OCI-M1 (cell line): ENCODE results near the gene CLCN2.

Experiments
- DNase-seq: peaks from one replicate; lab custom pipeline; 2025; lab: John Stamatoyannopoulos, UW

CLCN2 gene

GRCh38 chr3:184380627-184381260, 19.3 kb upstream of the CLCN2 start:
- no peak for DNase-seq

DNA sequence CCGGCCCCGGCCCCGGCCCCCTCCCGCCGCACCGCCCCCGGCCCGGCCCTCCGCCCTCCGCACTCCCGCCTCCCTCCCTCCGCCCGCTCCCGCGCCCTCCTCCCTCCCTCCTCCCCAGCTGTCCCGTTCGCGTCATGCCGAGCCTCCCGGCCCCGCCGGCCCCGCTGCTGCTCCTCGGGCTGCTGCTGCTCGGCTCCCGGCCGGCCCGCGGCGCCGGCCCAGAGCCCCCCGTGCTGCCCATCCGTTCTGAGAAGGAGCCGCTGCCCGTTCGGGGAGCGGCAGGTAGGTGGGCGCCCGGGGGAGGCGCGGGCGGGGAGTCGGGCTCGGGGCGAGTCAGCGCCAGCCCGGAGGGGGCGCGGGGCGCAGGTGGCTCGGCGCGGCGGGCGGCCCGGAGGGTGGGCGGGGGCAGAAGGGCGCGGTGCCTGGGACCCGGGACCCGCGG, 18.8 kb upstream of the CLCN2 start:
- DNase-seq = peak; percentile 9

DNA sequence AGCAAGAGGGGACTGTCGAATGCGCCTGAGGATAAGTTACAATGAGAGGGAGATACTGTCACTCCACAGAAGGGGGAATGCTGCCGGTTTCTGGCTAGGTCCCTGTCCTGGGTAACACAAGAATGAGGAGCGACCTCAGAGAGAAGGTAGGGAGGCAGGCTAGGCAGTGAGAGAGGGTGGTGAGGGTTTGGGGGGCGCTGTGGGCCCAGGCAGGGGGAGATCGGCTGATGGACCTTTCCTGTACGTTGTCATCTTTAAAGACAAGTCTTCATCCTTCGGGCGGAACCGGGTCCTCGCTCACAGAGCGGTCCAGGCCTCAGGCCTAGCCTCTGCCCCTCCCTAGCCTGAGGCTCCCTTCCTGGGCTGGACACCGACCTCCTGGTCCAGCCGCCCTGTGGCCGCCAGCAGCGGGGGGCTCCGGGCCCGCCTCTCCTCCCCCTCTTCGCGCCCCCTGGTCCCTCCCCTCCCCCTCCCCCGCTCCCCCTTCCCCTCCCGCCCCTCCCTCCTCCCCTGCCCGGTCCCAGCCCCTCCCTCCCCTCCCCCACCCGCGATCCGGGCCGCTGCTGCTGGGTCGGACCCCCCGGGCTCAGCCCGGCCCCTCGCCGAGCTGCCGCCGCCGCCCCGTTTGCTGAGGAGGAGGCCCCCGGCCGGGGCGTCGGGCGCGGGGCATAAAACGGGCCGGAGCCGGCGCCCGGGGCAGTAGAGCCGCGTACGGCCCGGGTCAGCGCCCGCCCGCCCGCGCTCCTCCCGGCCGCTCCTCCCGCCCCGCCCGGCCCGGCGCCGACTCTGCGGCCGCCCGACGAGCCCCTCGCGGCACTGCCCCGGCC, 18.2 kb upstream of the CLCN2 start, which contains the start of gene CHRD:
Gene CHRD, plus strand, starts transcription at position 697 of the 827 bp plus-strand sequence. CDS start 265 bp downstream, outside the sequence.
- no peak for DNase-seq

- no peak for DNase-seq
These were observed 17.4 kb upstream of the CLCN2 start for GRCh38 chr3:184378651-184379357.

- DNase-seq = peak; percentile 66
These were observed 16.6 kb upstream of the CLCN2 start, which contains the start of gene THPO for GRCh38 chr3:184377882-184378445. THPO (minus strand) TSS chr3:184378207; CDS start chr3:184376259, 1,948 bp downstream.

- DNase-seq = no peak
These were observed 16.0 kb upstream of the CLCN2 start for GRCh38 chr3:184377374-184377773.

DNA sequence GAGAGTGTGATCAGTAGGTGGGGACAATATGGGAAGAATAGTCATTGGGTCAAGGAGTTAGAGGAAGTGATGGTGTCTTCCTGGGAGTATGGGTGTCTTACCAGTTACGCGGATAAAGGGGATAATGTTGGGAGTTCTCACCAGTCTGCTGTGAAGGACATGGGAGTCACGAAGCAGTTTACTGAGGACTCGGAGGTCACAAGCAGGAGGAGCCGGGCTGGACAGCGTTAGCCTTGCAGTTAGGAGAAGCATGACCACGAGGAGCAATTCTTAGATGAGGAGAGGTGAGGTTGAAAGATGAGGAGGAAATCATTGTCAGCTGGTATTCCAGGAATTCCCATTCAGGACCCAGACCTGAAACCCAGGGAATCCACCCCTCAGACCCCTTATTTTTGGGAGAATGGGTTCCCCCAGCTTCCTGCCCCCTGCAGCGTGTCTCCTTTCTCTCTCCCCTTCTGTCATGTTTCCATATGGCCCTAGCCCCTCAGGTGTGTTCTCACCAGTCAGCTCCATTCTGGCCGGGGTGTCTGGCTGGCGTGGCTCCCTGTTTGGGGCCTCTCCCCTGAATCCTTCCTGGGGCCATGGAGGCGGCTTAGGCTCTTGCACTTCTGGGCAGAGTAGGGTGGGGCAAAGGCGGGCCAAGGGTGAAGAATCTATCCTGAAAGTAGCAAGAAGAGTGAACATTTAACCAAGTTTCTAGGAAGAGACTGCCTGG, 14.5 kb upstream of the CLCN2 start:
- no peak for DNase-seq

- no peak for DNase-seq
These were observed 12.0 kb upstream of the CLCN2 start for GRCh38 chr3:184373422-184373821.

GRCh38 chr3:184372911-184373310, 11.5 kb upstream of the CLCN2 start:
- DNase-seq = no peak

DNA sequence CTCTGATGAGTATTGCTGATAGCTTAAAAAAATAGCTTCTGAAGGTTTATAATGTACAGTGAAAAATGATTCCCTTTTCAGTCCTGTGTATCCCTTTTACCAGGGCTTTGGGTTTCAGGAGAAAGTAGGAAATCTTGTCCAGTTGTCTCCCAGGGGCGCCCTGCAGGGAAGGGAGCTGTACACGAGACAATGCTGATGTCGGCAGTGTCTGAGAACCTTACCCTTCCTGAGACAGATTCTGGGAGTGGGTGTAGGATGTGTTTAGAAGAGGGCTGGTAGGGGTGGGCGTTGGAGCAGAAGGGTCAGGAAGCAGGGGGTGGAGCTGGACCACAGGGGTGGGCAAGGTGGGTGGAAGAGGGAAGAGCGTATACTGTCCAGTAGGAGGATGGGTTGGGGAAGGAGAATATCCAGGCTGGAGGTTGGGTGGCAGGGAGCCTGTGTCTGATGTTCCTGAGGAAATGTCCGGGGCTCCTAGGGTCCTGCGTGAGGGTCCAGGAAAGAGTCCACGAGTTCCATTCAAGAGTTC, 11.0 kb upstream of the CLCN2 start:
- no peak for DNase-seq

- peak; percentile 67 for DNase-seq
These were observed 10.2 kb upstream of the CLCN2 start for GRCh38 chr3:184371570-184372018.

- no peak for DNase-seq
These were observed 7.3 kb upstream of the CLCN2 start for GRCh38 chr3:184368586-184369183.

DNA sequence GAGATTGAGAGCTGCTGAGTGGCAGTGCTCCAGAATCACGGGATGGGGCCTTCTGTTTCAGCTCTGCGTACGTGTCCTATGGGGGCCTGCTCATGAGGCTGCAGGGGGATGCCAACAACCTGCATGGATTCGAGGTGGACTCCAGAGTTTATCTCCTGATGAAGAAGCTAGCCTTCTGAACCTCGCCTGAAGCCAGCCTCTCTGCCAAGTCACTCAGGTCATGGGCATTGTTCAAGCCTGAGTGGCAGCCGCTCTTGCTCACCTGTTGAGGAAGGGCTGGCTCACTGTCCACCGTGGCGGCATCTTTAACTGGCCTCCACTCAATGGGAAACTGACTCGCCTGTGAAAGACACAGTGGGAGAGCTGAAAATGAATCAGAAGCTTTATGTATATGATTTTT, 6.7 kb upstream of the CLCN2 start:
- DNase-seq = no peak

- DNase-seq = no peak
These were observed 5.3 kb upstream of the CLCN2 start for GRCh38 chr3:184366619-184367289.

GRCh38 chr3:184362668-184363546, 1.5 kb upstream of the CLCN2 start:
- DNase-seq = peak; percentile 97

DNA sequence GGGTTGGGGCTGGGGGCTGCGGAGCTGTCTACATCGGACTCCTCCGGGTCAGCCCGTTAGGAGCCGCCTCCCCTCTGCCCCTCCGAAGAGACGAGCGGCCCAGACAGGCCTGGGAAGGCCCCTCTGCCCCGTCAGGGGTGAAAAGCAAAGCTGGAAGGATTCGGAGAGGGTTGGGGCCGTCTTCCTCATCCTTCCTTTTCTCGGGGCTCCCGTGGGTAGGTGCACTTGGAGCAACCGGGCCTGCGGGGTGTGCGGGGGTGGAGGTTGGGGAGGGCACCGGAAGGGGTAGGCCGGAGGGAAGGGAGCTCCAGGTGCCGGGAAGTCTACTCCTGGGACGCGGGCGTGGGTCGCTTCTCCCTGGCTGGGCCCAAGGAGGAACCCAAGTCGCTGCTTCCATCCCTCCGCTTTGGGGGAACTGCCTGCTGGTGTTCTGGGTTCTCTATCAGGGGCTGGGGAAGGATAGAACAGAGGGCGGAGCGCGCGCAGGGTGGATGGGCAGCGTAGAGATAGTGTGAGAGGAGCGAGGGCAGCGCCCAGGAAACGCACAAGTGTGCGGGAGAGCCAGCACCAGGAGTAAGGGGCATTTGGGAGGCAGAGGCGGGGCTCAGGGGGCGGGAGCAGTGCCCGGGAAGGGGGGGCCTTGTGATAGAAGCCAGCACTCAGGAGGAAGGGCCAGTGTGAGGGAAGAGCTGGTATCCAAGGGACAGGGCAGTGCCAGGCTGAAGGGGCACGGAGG, 695 bp upstream of the CLCN2 start:
- DNase-seq = peak; percentile 69

- DNase-seq = no peak
These were observed 375 bp downstream of the CLCN2 start for GRCh38 chr3:184360929-184361531.
